GM18520 (cell line): Measurements from ENCODE around the gene ADGRD1.
"Not testable (repeated sequence)": the region's sequence is repeated elsewhere in the genome, so short reads cannot be mapped to it uniquely, and the experiment has no call there.

Experiments used
- ATAC-seq: cut with Tn5 transposase; IDR thresholded peaks from one replicate; pipeline ENCODE4 v1.9.1; 2021; ENCODE audit not compliant: unreplicated experiment

The ADGRD1 gene

DNA sequence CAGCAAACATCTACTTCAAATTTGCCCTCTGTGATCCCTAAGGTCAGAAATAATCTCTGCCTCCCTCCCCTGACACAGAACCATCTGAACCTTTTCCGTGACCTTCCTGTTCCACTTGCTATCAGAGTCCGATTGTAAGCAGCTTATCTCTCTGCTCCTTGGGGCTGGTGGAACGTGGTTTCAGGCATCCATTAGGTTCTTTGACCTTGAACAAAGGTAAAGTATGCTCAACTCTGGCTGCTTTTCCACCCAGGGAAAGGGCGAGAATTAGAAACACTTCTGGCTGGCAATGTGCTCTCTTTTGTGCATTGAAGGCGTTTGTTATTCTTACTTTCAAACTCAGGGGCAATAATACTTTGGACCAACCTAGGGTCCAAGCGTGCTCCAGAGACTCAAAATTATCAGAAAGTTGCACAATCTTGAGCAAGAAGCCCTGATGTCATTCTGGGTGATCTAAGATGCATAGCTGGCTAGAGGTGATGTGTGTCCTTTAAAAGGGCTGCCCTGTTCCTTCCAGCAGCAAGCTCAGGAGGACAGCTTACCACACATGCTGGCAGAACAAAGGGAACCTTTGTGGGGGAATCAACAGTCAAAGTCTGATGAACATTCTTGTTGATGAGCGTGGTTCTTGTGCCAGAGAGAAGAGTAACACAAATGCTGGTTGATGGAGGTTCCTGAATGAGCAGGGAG, 29.8 kb downstream of the ADGRD1 start:
- no peak for ATAC-seq

DNA sequence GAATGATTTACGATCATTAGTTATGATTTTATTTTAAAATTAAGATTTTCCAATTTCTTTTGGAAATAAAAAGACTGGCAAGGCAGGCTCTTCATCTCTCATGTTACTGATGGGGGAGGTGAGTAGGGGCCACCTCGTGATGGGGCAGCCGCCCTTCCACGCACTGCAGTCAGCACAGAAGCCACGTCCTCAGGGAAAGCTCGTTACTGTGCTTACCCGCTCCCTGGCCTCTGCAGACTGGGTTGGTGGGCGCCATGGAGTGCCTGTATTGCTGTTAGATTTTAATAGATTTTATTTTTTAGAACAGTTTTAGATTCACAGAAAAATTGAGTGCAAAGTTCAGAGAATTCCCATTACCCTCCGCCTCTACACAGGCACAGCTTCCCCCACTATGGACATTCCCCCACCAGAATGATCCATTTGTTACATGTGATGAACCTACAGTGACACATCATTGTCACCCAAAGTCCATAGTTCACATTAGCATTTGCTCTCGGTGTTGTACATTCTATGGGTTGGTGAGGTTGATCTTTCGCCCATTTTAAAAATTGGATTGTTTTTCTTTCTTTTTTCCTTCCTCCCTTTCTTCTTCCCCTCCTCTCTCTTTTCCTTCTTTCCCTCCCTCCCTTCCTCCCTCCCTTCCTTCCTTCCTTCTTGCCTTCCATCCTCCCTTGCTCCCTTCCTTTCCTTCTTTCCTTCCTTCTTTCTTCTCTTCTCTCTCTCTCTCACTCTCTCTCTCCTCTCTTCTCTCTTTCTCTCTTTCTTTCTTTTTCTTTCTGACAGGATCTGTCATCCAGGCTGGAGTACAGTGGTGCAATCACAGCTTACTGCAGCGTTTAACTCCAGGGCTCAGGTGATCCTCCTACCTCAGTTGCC, 30.7 kb downstream of the ADGRD1 start:
- ATAC-seq: no peak

DNA sequence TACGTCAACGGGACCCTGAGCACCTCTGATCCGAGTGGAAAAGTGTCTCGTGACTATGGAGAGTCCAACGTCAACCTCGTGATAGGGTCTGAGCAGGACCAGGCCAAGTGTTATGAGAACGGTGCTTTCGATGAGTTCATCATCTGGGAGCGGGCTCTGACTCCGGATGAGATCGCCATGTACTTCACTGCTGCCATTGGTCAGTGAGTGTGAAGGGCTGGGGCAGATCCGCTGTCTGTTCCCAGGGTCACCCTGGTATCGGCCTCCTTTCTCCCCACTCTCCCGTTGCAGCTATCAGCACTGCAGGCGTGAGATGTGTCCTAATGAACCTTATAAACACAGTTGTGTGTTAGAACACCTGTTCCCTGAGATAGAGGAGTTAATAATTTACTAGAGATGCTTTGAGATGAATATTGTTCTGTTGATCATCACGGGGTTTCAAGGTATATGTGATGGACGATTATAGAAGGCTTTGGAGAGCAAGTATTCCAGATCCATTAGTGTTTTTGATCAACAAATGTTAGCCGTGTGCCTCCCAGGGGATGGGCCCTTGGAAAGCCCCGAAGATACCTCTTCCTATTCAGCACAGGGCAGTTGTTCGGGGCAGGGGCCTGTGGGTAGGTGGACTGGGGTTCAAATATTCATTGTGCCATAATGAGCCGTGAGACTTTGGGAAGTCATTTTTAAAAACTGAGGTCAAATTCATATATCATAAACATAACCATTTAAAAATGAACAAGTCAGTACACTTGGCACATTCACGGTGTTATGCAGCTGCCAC, 33.6 kb downstream of the ADGRD1 start:
- ATAC-seq: no peak

DNA sequence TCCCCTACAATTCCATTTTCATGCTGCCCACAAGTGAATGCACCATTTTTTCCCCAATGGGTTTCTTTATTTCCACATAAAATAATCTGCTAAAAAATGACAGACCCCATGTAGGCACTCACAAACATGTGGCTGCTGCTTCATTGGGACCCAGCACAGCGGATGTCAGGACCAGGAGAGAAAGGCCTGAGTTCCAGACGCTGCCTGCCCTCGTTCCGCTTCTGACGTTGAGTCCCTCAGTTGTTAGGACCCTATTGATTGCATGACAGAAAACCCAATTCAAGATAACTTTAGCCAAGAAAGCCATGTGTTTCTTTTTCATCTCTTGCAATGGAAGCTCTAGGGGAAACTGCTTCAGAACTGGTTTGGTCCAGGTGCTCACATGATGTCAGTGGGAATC, 34.6 kb downstream of the ADGRD1 start:
- no peak for ATAC-seq

DNA sequence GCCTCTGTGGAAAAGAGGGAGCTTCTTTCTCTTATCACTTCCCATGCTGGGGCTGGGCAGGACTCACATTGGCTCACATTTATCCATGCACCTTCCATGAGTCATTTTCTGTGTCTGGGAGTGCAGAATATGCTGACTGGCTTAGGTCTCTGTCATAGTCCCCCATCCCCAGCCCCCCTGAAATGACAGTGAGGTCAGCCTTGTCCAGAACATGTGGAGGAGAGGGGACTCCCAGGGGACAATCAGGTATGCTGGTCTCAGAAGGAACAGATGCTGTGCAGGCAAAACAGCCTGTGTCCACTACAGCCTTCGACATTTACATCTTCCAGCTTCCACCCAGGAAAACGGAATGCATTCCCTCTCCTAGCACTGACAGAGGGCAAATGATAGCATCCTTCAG, 35.0 kb downstream of the ADGRD1 start:
- ATAC-seq: no peak

DNA sequence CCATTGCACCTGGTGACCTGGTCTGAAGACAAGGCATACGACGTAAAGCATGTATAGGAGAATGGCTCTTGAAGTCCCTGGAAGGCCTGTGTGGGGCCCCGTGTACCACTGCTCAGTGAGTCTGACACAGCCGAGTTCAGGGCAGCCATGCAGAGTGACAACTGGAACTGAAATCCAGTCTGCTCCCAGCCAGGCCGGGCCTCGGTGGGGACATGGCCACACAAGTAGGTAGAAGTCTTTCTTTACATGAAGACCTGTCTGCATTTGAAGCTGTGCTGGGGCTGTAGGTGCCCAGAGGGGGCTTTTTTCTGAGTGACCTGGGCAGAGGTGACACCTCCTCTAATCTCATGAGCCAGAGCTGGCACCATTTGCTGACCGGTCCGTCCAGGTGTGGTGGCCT, 35.7 kb downstream of the ADGRD1 start:
- no peak for ATAC-seq

DNA sequence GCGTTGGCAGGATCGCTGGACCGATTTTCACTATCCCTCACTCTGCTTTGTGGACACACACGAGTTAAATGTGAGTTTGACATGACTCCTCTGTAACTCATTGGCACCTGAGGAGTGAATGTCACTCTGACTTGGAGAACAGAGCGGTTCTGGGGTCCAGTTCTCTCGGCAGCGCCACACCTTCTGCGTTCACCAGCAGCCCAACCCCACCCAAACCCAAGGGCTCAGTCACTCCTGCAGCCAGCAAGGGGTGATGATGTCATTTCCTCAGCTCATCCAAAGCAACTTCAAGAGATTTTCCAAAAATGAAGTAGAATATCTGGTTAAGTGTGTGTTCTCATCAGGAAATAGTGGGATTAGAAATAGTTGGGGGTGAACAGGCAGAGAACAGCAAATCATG, 36.3 kb downstream of the ADGRD1 start:
- no peak for ATAC-seq

DNA sequence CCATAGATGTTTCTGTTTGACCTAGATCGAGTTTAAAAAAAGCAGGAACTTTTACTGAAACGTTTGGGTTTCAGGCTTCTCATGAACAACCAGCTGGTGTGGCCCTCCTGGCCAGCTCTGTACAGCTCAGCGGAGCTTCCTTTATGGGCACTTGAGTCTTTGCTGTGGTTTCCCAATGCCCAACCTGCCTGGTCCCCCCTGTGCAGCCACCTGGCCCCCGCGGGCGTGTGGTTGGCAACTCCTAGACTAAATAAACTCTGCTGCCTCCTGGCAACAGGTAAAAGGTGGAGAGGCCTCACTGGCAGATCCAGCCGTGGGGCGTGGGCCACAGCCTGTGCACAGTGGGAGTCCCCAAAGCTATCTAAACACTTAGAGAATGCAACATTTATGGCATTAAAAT, 38.7 kb downstream of the ADGRD1 start:
- ATAC-seq: no peak

DNA sequence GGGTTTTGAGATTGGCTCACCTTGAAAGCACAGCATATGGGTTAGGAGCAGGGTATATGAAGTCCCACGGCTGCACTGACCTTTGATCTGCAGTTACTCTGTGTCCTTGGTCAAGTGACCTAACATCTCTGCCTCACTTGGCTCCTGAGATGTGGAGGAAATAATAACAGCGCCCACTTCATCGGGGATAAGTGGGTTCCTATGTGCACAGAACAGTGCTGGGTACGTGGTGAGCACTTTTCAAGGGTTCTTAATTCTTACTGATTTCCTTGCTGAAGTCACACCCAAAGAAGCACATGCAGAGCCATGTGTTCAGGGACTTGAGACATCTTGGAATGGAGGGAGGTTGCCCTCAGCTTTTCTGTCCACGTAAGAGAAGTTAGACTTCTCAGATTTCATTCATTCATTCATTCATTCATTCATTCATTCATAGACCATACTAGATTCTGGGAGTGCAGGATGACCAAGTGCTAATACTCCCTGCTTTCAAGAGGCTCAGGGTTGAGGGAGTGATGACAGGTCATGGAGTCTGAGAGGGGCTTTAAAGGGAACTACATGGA, 39.4 kb downstream of the ADGRD1 start:
- no peak for ATAC-seq

DNA sequence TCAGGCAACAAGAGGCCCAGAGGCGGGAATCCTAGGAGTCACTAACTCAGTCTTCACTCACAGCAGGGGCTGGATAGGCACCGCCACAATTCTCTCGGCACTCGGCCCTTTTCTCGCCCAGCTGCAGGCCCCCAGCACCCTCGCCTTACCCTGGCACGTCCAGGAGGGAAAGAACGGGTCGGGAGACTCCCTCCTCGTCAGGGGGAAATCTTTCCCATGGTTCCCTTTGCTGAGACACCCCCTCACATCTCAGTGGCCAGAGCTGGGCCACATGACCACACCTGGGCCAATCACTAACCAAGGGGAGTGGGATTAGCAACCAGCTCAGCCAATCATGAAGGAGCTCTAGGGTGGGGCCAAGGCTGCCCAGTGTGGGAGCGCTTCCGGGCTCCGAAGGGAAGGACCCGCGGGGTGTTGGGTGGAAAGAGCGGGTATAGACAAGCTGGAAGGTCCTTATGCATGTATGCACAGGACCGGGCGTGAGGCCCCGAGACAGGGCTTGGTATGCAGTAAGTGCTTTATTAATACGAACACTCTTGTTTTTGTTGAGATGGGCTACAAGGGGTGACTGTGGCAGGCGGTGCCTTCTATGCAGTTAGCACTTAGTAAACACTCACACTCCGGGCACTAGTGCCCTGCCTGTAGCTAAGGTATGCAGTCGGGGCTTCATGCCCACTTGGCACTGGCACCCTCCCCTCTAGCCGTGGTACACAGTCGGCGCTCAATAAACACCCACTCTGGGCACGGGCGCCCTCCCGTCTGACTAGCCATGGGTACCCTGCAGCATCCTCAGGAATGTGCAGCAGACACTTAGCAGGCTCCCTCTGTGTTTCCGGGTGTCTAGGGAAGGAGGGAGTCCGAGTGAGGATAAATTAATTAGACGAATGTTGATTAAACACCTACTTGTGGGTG, 40.3 kb downstream of the ADGRD1 start:
- no peak for ATAC-seq

DNA sequence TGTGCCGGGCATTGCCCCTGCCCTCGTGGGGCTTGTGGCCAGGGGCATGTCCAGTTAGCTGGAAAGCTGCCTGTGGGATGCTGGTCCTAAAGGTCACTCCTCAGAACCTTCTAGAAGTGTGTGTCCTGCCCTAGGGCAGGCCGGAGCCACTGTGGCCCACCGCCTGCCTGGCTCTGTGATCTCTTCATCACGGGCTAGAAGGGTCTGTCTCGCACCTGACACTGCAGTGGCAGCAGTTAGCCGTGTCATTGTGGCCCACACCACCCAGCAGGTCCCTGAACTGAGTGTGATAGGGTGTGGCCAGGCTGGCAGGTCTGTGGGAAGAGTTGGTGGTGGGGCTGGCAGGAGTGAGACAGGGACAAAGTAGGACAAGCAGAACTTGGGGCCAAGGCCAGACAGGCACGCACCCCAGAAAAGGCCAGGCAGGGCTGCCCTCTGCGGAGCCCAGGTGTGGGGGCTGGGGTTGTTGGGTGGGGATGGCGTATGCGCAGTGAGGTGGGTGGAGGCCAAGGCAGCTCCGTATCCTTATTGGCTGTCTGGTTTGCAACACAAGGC, 41.2 kb downstream of the ADGRD1 start:
- no peak for ATAC-seq

DNA sequence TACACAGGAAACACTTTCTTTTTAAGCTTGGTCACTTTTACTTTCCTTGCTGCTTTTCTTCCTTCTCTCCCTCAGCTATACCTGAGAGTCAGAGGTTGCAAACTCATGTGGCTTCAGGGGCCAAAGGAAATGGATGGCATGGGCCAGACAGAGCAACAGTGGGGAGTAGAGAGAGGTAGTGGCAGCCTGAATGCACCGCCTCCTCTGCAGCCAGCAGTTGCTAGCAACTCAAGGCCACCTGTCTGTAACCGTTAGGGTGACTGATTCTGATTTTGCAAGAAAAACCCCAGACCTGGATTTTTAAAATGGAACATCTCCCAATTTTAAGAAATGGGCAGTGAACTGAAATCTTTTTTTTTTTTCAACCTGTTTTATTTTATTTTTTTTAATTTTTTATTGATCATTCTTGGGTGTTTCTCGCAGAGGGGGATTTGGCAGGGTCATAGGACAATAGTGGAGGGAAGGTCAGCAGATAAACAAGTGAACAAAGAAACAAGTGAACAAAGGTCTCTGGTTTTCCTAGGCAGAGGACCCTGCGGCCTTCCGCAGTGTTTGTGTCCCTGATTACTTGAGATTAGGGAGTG, 41.8 kb downstream of the ADGRD1 start:
- ATAC-seq: not testable (repeated sequence)

DNA sequence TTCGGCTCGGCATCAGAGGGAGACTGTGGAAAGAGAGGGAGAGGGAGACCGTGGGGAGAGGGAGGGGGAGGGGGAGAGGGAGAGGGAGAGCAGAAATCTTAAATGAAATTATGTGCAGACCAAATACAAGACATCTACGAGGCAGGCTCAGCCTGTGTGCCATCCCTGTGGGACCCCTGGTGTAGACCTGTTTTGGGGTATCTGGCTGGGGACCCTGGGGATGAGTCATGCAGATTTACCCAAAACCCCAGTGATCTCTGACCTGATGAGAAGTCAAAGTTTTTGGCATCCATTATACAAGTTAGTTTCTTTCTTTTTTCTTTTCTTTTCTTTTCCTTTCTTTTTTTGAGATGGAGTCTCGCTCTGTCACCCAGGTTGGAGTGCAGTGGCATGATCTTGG, 44.4 kb downstream of the ADGRD1 start:
- no peak for ATAC-seq

DNA sequence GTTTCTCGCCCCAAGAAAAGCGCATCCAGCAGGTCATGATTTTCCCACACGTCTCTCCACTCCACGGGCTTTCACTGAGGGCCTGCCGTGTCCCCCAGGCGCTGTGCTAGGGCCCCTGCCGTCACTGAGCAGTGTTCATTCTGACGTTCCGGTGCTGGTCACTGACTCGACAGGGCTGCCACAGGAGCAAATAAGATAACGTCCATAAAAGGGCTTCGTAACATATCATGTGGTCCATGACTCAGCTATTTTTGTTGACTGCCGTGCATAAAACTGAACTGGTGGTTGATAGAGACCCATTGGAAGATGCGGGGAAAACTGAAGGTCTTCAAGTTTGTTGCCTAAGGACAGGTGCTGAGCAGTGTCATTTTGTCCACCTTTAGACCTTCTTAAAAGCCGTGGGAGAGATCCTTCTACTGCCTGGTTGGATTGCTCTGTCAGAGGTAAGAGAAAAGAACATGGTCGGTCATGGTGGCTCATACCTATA, 46.3 kb downstream of the ADGRD1 start:
- ATAC-seq: no peak

DNA sequence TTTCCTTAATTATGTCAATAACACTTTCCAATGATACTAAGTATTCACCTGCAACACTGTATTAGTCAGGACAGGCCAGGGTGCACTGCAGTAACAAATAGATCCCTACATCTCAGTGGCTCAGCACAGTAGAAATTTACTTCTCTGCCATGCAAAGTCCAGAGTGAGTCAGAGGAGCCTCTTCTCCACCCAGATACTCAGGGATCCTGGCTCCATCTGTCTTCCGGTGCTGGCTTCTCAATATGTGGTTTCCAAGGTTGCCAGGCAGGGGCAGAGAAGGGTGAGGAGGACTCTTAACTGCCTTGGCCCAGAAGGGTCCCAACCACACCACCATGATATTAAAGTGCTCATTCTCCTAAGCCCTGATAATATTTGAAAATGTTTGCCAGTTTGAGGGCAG, 47.8 kb downstream of the ADGRD1 start:
- no peak for ATAC-seq

DNA sequence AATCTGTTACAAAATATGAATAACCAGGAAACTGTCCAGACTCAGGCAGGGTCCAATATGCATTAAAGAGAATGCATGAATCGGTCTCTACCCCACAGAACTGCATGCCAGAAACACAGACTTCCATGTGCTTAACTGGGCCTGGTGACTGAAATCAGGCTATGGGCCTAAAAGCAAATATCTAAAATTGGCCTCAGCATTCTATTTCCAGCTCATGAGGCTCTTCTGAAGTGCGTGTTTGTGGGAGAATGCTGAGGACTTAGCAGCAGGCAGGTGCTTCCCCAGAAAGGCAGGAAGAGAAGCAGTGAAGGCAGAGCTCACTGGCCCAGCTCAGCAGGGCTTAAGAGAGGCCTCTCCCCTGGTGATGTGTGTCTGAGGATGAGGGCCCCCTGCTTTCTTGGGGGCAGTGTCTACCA, 48.5 kb downstream of the ADGRD1 start:
- ATAC-seq: no peak

DNA sequence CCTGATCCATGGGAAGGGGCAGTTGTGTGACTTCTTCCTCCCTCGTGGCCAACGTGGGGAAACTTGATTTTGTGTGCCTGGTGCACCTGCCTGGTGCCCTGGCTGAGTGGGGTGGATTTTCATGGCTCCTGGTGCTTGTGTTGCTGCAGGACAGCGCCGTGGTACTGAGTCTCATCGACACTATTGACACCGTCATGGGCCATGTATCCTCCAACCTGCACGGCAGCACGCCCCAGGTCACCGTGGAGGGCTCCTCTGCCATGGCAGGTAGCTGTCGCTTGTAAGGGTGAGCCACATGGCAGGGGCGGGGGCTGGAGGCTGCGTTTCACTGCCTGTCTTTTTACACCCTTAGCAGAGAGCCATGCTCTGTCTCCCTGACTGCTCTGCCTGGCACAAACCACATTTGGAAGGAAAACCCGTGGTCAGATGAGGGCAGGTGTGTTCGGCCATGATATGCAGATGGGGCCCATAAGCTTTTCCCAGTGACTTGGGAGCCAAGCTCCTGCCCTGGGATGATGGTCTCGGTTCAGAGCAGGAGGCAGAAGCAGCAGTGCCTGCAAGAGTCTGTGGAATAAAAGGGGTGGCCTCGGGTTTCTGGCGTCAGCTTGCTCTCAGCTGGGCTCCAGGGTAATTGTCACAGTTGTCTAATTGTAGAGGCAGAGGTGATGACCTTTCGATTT, 49.5 kb downstream of the ADGRD1 start:
- ATAC-seq: no peak

DNA sequence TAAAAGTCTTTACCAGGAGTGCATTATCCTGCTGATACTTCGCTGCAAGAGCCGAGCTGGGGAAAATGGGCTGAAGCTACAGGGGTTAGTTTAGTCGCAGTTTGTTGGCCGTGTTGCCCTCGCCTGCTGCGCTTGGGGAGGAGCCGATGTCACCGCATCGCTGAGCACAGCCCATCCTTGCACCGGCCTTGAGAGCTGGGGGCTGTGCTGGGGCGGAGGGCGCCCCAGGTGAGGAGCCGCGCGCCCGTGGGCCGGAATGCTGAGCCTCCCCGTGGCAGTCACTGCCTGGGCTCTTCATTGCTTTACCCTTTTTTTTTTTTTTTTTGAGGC, 50.0 kb downstream of the ADGRD1 start:
- no peak for ATAC-seq

DNA sequence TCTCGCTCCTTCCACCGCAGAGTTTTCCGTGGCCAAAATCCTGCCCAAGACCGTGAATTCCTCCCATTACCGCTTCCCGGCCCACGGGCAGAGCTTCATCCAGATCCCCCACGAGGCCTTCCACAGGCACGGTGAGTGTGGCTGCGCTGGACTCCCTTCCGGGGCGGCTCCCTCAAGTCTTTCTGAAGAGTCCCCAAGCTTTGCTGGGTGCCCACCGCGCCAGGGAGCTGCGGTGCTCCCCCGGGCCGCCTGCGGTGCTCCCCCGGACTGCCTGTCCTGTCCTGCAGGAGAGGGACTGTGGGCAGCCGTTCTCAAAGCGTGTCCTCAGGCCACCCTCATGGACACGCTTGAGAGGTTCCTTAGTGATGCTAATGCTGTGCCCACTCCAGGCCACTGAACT, 50.5 kb downstream of the ADGRD1 start:
- ATAC-seq: no peak
